ENCODE results near the gene ACTC1.

DNA sequence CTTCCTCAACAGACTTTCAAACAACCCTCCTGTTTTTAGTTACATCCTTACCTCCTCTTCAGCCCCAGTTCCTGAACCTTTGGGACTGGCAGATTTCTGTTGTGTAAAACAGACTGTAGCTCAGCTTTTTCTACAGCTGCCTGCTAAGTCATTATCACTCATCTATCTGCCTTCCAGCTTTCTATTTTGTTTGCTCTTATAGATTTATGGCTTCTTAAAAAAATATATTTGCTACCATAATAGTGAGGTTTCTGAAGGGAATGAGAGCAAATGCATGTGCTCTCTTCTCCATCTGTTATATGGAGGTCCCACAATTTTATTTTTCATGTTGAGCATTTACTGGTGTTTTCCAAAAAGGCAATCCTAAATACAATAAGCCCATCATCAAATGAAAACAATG lies 22.3 kb downstream of the ACTC1 start:
- TF ChIP-seq, protein P1, sequence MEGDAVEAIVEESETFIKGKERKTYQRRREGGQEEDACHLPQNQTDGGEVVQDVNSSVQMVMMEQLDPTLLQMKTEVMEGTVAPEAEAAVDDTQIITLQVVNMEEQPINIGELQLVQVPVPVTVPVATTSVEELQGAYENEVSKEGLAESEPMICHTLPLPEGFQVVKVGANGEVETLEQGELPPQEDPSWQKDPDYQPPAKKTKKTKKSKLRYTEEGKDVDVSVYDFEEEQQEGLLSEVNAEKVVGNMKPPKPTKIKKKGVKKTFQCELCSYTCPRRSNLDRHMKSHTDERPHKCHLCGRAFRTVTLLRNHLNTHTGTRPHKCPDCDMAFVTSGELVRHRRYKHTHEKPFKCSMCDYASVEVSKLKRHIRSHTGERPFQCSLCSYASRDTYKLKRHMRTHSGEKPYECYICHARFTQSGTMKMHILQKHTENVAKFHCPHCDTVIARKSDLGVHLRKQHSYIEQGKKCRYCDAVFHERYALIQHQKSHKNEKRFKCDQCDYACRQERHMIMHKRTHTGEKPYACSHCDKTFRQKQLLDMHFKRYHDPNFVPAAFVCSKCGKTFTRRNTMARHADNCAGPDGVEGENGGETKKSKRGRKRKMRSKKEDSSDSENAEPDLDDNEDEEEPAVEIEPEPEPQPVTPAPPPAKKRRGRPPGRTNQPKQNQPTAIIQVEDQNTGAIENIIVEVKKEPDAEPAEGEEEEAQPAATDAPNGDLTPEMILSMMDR (IDR thresholded peaks at IDR 0.05) = no peak
- TF ChIP-seq POLR2A (IDR thresholded peaks at IDR 0.05) (no peak), POLR2AphosphoS5 (IDR thresholded peaks at IDR 0.05) (no peak)
